T-helper 22 cell (primary cell): ENCODE measurements around the gene PRKACG.

ENCODE experiments used
- DNase-seq: peaks from one replicate; pipeline ENCODE4 v3.0.0-alpha.2; 2020; ENCODE audit warnings: low read depth

PRKACG gene

GRCh38 chr9:68981789-68982188 lies 32.1 kb downstream of the PRKACG start:
- no peak for DNase-seq

GRCh38 chr9:68980341-68980914 lies 33.5 kb downstream of the PRKACG start:
- DNase-seq = no peak

GRCh38 chr9:68979538-68980314 lies 34.2 kb downstream of the PRKACG start:
- no peak for DNase-seq

- no peak for DNase-seq
Observed at GRCh38 chr9:68978501-68978900, 35.4 kb downstream of the PRKACG start.

- DNase-seq = no peak
Observed at GRCh38 chr9:68978066-68978465, 35.8 kb downstream of the PRKACG start.

- DNase-seq = no peak
Observed at GRCh38 chr9:68975365-68976043, 38.4 kb downstream of the PRKACG start.

GRCh38 chr9:68974901-68975300 lies 39.0 kb downstream of the PRKACG start:
- DNase-seq = no peak

- no peak for DNase-seq
Observed at GRCh38 chr9:68974431-68974830, 39.5 kb downstream of the PRKACG start.

- DNase-seq = no peak
Observed at GRCh38 chr9:68973619-68974018, 40.3 kb downstream of the PRKACG start.

GRCh38 chr9:68970151-68970550 lies 43.8 kb downstream of the PRKACG start:
- DNase-seq = no peak

- DNase-seq = no peak
Observed at GRCh38 chr9:68969538-68969937, 44.4 kb downstream of the PRKACG start.

- DNase-seq = no peak
Observed at GRCh38 chr9:68967800-68968199, 46.1 kb downstream of the PRKACG start.

GRCh38 chr9:68966496-68966944 lies 47.4 kb downstream of the PRKACG start:
- no peak for DNase-seq

GRCh38 chr9:68964765-68965164 lies 49.1 kb downstream of the PRKACG start:
- no peak for DNase-seq

- DNase-seq = no peak
Observed at GRCh38 chr9:68964102-68964541, 49.8 kb downstream of the PRKACG start.

- no peak for DNase-seq
Observed at GRCh38 chr9:68963416-68963815, 50.5 kb downstream of the PRKACG start.
